ENCODE results near the gene CCDC57.

Gene CCDC57

DNA sequence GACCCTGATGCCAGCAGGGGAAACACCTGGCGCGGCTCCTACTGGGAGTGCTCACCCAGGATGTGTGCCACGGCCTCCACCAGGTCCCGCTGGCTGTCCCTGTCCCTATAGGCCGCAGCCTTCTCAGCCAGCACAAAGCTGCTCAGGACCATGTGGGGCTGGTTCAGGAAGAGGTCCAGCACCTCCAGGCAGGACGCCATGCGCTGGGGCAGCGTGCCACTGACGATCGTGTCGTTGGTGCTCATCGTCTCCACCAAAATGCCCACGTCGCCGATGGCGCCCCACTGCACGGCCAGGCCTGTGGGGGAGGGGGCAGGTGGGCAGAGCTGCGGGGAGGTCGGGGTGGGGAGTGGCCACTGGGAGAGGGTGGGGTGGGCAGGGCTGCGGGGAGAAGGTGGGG is 131.1 kb downstream of the CCDC57 start:
- no peak overlapping the region for H3K4me3 ChIP-seq (ENCODE audit: low read length in 2 of 2)

DNA sequence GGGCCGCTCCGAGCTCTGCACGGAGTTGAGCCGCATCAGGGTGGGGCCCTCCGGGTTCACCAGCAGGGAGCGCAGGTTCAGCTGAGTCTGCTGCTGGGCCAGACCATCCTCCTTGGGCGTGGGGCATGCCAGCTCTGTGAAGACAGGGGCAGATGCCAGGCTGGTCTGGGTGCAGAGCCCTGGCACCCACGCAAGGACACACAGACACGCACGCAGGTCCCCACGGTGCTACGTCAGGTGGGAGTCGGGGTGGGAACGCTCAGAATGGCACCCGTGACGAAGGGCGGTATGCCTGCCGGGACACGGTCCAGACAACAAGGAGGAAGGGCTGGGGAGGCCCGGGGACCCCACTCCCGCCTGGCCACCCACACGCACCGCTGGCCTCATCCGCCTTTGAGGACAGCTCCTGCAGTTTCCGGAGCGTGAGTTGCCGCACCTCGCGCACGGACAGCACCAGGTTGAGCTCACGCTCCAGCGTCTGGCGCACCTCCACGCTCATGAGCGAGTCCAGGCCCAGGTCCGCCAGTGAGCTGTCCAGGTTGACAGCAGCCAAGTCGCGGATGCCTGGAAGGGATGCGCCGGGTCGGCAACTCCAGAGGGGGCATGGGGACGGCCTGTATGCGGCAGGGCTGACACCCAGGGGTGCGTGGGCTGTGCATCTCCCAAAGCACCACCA is 131.7 kb downstream of the CCDC57 start:
- no peaks in the 10 kb centered on the region for H3K4me1 ChIP-seq (ENCODE audit: control insufficient read depth, insufficient read depth, low read length)
- H3K4me3 ChIP-seq (ENCODE audit: low read length in 2 of 2): no peak overlapping the region
- H3K36me3 ChIP-seq (ENCODE audit: control insufficient read depth in 2 of 2, insufficient read depth in 2 of 2, low read length in 2 of 2): peaks cover 6 to 30% of the 10 kb centered on the region in 2 donors
- H3K27me3 ChIP-seq (ENCODE audit: control insufficient read depth in 1 of 2, insufficient read depth in 2 of 2, low read length in 2 of 2): no peaks in the 10 kb centered on the region
- no peak overlapping the region for H3K27ac ChIP-seq (ENCODE audit: low read length)
- no peaks in the 10 kb centered on the region for H3K9me3 ChIP-seq (ENCODE audit: control insufficient read depth in 2 of 2, low read length in 2 of 2)
- no peak overlapping the region for H3K9ac ChIP-seq (ENCODE audit: low read length in 2 of 2)

More for the DNA sequence above, 131.1 kb downstream of the CCDC57 start:
- Histone ChIP-seq H3K4me1 (ENCODE audit: control insufficient read depth, insufficient read depth, low read length) (no peaks in the 10 kb centered on the region), H3K9me3 (ENCODE audit: control insufficient read depth in 2 of 2, low read length in 2 of 2) (no peaks in the 10 kb centered on the region), H3K27me3 (ENCODE audit: control insufficient read depth in 1 of 2, insufficient read depth in 2 of 2, low read length in 2 of 2) (no peaks in the 10 kb centered on the region), H3K27ac (ENCODE audit: low read length) (no peak overlapping the region), H3K9ac (ENCODE audit: low read length in 2 of 2) (no peak overlapping the region), H3K36me3 (ENCODE audit: control insufficient read depth in 2 of 2, insufficient read depth in 2 of 2, low read length in 2 of 2) (peaks cover 12 to 33% of the 10 kb centered on the region in 2 donors)

DNA sequence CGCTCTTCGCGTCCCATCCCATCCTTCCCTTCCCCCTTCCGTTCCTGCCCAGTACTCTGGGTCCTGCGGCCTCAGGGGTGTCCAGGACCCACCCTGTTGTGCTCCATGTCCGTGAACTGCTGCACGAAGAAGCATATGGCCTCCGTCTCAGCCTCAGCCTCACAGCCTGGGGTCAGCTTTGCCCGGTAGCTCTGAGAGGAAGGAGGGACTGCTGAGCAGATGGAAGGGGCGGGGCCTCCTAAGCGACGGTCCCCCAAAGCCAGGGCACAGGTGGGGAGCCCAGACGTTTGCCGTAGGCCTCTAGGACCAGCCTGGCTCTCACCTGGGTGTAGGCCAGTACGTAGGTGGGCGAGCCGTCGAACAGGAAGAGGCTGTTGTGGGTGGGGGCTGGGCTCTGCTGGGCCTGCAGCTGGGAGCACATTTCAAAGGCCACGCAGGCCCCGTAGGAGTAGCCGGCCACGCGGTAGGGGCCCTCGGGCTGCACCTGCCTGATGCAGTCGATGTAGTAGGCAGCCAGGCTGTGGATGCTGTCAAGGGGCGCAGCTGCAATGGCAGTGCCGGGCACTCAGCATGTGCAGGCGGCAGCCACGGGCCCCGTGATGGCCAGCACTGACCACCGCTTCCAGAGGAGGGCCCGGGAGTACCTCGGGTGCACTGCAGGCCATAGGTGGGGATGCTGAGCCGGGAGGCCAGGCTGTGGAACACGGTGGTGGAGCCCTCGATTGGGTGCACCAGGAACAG is 132.4 kb downstream of the CCDC57 start:
- H3K36me3 ChIP-seq (ENCODE audit: control insufficient read depth in 2 of 2, insufficient read depth in 2 of 2, low read length in 2 of 2): peaks cover 5 to 29% of the 10 kb centered on the region in 2 donors
- no peaks in the 10 kb centered on the region for H3K27me3 ChIP-seq (ENCODE audit: control insufficient read depth in 1 of 2, insufficient read depth in 2 of 2, low read length in 2 of 2)
- no peaks in the 10 kb centered on the region for H3K4me1 ChIP-seq (ENCODE audit: control insufficient read depth, insufficient read depth, low read length)
- no peak overlapping the region for H3K4me3 ChIP-seq (ENCODE audit: low read length in 2 of 2)
- no peaks in the 10 kb centered on the region for H3K9me3 ChIP-seq (ENCODE audit: control insufficient read depth in 2 of 2, low read length in 2 of 2)
- H3K9ac ChIP-seq (ENCODE audit: low read length in 2 of 2): no peak overlapping the region
- H3K27ac ChIP-seq (ENCODE audit: low read length): no peak overlapping the region

DNA sequence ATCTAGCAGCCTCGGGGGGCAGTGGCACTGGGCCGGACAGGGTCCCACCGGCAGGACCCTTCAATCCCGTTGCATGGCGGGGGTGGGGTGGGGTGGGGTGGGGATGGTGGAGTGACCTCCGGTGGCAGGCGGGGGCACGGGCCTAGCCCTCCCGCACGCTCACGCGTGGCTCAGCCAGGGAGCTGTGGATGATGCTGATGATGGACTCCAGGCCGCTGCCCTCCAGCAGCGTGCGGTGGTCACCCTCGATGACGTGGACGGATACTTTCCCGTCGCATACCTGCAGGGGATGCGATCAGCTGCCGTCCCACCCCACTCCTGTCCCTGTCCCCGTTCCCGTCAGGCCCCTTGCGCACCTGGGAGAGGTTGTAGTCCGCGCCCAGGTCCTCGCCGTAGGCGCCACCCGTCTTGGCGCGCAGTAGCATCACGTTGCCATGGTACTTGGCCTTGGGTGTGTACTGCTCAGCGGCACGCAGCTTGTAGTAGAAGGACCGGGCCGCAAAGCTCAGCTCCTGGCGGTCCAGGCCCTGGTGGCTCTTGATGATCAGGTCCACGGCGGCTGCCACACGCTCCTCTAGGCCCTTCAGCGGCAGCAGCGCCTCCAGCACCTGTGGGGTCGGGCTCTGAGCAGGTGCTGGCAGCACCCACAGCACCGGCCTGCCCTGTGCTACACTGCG is 133.5 kb downstream of the CCDC57 start:
- no peaks in the 10 kb centered on the region for H3K4me1 ChIP-seq (ENCODE audit: control insufficient read depth, insufficient read depth, low read length)
- no peak overlapping the region for H3K9ac ChIP-seq (ENCODE audit: low read length in 2 of 2)
- H3K27me3 ChIP-seq (ENCODE audit: control insufficient read depth in 1 of 2, insufficient read depth in 2 of 2, low read length in 2 of 2): no peaks in the 10 kb centered on the region
- H3K9me3 ChIP-seq (ENCODE audit: control insufficient read depth in 2 of 2, low read length in 2 of 2): no peaks in the 10 kb centered on the region
- H3K4me3 ChIP-seq (ENCODE audit: low read length in 2 of 2): no peak overlapping the region
- H3K27ac ChIP-seq (ENCODE audit: low read length): no peak overlapping the region
- H3K36me3 ChIP-seq (ENCODE audit: control insufficient read depth in 2 of 2, insufficient read depth in 2 of 2, low read length in 2 of 2): peaks cover 5 to 25% of the 10 kb centered on the region in 2 donors

DNA sequence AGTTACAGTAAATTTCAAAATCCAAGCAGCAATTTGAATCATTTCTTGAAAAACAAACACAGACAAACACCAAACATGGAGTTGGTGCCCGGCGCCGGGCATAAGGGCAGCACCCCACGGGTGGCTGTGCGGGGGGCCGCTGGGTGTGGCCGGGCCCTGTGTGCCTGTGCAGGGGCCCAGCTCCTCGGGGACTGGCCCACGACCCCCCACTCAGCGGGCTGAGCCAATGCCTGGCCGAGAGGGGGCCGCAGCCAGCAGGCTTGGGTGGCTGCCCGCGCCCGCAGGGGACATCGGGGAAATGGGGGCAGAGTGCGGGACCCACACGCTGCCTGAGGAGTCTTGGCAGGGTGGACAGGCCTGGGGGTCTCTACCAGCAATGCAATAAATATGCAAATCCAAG is 134.2 kb downstream of the CCDC57 start:
- H3K4me1 ChIP-seq (ENCODE audit: control insufficient read depth, insufficient read depth, low read length): no peaks in the 10 kb centered on the region
- no peak overlapping the region for H3K27ac ChIP-seq (ENCODE audit: low read length)
- H3K27me3 ChIP-seq (ENCODE audit: control insufficient read depth in 1 of 2, insufficient read depth in 2 of 2, low read length in 2 of 2): no peaks in the 10 kb centered on the region
- peaks cover 5 to 21% of the 10 kb centered on the region in 2 donors for H3K36me3 ChIP-seq (ENCODE audit: control insufficient read depth in 2 of 2, insufficient read depth in 2 of 2, low read length in 2 of 2)
- H3K9ac ChIP-seq (ENCODE audit: low read length in 2 of 2): no peak overlapping the region
- no peaks in the 10 kb centered on the region for H3K9me3 ChIP-seq (ENCODE audit: control insufficient read depth in 2 of 2, low read length in 2 of 2)
- H3K4me3 ChIP-seq (ENCODE audit: low read length in 2 of 2): no peak overlapping the region

DNA sequence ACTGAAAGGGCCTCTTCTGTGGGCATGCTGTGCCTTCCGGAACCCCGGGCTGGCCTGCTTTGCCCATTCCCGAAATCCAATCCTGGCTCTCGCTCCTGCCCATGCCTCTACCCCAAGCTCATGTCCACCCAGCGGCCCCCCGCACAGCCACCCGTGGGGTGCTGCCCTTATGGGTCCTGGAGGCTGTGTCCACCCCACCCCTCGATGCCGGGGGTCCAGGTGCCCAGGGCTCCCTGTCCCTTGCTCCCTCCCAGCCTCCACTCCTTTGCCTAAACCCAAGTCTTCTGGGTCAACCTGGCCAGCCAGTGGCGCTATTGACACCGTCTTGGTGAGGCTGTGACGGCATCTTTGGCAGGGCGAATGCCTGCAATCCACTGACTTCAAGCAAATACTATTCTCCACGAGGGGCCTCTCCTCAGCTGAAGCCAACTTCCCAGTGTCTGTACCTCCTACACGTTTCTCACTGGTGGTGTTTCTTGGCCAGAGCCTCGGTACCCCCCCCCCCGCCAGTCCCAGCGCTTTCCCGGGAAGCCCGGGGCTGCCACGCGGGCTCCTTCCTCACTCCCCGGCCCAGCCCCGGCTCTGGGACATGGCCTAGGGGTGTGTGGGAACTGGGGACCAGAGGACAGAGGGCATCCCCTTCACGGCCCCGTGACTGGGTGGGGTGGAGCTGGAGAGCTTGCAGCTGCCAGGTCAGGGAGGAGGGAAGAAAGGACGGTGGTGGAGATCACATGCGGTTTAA is 134.9 kb downstream of the CCDC57 start:
- Histone ChIP-seq H3K36me3 (ENCODE audit: control insufficient read depth in 2 of 2, insufficient read depth in 2 of 2, low read length in 2 of 2) (peaks cover 5 to 16% of the 10 kb centered on the region in 2 donors), H3K27ac (ENCODE audit: low read length) (no peak overlapping the region), H3K27me3 (ENCODE audit: control insufficient read depth in 1 of 2, insufficient read depth in 2 of 2, low read length in 2 of 2) (no peaks in the 10 kb centered on the region), H3K4me1 (ENCODE audit: control insufficient read depth, insufficient read depth, low read length) (no peaks in the 10 kb centered on the region), H3K9ac (ENCODE audit: low read length in 2 of 2) (no peak overlapping the region), H3K4me3 (ENCODE audit: low read length in 2 of 2) (no peak overlapping the region), H3K9me3 (ENCODE audit: control insufficient read depth in 2 of 2, low read length in 2 of 2) (no peaks in the 10 kb centered on the region)

DNA sequence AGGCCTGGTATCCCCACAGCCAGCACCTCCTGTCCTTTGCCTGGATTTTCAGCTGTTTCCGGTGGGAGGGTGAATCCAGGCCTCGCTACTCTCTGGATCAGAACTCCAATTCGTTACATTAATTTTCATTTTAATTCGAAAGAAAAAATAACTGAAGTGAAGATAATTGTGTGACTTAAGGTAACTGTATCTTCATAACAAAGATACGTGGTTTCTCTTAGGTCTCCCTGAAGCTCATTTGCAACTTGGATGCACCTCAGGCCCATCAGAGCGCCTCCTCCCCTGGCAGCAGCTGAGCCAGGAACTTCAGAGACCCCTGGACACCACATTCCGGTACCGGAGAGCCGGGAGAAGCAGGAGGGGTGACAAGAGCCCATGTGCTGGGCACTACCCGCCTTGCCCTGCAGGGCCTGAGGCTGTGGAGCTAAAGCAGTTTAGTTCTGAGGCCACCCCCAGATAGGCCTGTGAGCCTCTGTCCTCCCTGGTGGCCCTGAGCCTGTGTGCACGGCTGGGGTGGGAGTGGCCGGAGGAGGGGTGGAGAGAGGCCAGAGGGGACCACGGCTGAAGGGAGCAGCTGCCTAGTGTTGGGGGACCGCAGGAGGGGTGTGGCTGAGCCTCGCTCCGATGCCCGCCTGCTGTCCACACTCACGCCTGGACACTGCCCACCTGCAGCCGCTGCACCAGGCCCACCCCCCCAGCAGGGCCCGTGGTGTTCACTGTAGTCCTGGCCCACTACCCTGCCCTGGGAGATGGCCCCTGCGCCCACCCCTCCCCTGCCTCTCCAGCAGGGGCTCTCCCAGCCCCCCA is 135.7 kb downstream of the CCDC57 start:
- no peak overlapping the region for H3K27ac ChIP-seq (ENCODE audit: low read length)
- peaks cover 5 to 13% of the 10 kb centered on the region in 2 donors for H3K36me3 ChIP-seq (ENCODE audit: control insufficient read depth in 2 of 2, insufficient read depth in 2 of 2, low read length in 2 of 2)
- H3K4me3 ChIP-seq (ENCODE audit: low read length in 2 of 2): no peak overlapping the region
- no peaks in the 10 kb centered on the region for H3K9me3 ChIP-seq (ENCODE audit: control insufficient read depth in 2 of 2, low read length in 2 of 2)
- H3K4me1 ChIP-seq (ENCODE audit: control insufficient read depth, insufficient read depth, low read length): no peaks in the 10 kb centered on the region
- no peak overlapping the region for H3K9ac ChIP-seq (ENCODE audit: low read length in 2 of 2)
- no peaks in the 10 kb centered on the region for H3K27me3 ChIP-seq (ENCODE audit: control insufficient read depth in 1 of 2, insufficient read depth in 2 of 2, low read length in 2 of 2)

DNA sequence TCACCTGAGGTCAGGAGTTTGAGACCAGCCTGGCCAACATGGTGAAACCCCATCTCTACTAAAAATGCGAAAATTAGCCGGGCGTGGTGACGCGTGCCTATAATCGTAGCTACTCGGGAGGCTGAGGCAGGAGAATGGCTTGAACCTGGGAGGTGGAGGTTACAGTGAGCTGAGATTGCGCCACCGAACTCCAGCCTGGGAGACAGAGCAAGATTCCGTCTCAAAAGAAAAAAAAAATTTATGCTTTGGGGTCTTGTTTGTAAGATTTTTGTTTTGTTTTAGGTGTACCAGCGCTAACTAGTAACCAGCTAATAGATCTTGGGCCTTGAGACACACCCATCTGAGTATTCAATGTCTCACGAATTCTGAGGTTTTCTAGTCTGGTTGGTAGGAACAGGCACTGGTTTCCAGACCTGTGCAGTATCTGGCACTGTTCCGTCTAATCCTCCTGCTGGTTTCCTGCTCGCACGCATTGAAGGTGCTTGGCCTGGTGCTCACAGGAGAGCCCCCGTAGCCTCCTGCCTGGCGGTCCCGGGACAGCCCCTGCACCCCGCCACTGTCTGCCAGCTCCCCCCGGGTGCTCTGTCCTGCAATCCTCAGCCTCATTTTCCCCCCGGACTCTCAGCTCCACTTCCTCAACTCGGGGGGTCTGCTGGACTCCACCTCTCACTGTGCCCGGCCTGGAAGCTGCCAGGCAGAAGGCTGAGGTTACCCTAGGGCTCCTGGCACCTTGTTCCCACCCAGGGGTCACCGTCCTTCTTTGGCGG is 136.4 kb downstream of the CCDC57 start:
- H3K27me3 ChIP-seq (ENCODE audit: control insufficient read depth in 1 of 2, insufficient read depth in 2 of 2, low read length in 2 of 2): no peaks in the 10 kb centered on the region
- H3K36me3 ChIP-seq (ENCODE audit: control insufficient read depth in 2 of 2, insufficient read depth in 2 of 2, low read length in 2 of 2): peaks cover 1 to 8% of the 10 kb centered on the region in 2 donors
- no peak overlapping the region for H3K27ac ChIP-seq (ENCODE audit: low read length)
- H3K9ac ChIP-seq (ENCODE audit: low read length in 2 of 2): no peak overlapping the region
- H3K4me3 ChIP-seq (ENCODE audit: low read length in 2 of 2): no peak overlapping the region
- H3K9me3 ChIP-seq (ENCODE audit: control insufficient read depth in 2 of 2, low read length in 2 of 2): no peaks in the 10 kb centered on the region
- H3K4me1 ChIP-seq (ENCODE audit: control insufficient read depth, insufficient read depth, low read length): no peaks in the 10 kb centered on the region

DNA sequence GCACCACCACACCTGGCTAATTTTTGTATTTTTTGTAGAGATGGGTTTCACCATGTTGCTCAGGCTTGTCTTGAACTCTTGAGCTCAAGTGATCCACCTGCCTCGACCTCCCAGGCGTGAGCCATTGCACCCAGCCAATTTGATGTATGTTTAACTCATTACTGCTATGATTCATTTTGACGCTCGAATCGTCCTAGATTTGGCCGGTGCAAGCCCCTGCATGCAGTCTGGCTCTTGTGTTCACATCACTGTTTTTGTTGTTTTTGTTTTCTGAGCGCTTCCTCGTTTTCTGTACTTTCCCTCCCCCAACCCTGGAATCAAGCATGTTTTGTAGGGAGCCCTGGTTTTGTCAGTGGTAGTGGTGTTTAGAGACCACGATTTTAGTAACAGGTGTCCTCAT is 139.2 kb downstream of the CCDC57 start:
- Histone ChIP-seq H3K27ac (ENCODE audit: low read length) (no peak overlapping the region), H3K27me3 (ENCODE audit: control insufficient read depth in 1 of 2, insufficient read depth in 2 of 2, low read length in 2 of 2) (no peaks in the 10 kb centered on the region), H3K36me3 (ENCODE audit: control insufficient read depth in 2 of 2, insufficient read depth in 2 of 2, low read length in 2 of 2) (no peaks in the 10 kb centered on the region), H3K9ac (ENCODE audit: low read length in 2 of 2) (no peak overlapping the region), H3K4me3 (ENCODE audit: low read length in 2 of 2) (no peak overlapping the region), H3K4me1 (ENCODE audit: control insufficient read depth, insufficient read depth, low read length) (no peaks in the 10 kb centered on the region), H3K9me3 (ENCODE audit: control insufficient read depth in 2 of 2, low read length in 2 of 2) (no peaks in the 10 kb centered on the region)
